ENCODE results near the gene QKI.

GRCh38 chr6:163501439-163501838 is 86.9 kb downstream of the QKI start:
- TF ChIP-seq CTCF (IDR thresholded peaks at IDR 0.05) (no peak), POLR2A (IDR thresholded peaks at IDR 0.05) (no peak), POLR2AphosphoS5 (IDR thresholded peaks at IDR 0.05) (no peak)

Measured in prostate gland (tissue), 2 donors.